NCI-H82 treated with DMSO at 0.1 percent for 48 hours (cell line): Measurements from ENCODE around the gene CNST.
"Not testable (repeated sequence)": the region's sequence is repeated elsewhere in the genome, so short reads cannot be mapped to it uniquely, and the experiment has no call there.

Source experiments
- DNase-seq: peaks from one replicate; lab custom pipeline; 2025; ENCODE audit not compliant: unreplicated experiment; lab: John Stamatoyannopoulos, UW

Gene CNST

DNA sequence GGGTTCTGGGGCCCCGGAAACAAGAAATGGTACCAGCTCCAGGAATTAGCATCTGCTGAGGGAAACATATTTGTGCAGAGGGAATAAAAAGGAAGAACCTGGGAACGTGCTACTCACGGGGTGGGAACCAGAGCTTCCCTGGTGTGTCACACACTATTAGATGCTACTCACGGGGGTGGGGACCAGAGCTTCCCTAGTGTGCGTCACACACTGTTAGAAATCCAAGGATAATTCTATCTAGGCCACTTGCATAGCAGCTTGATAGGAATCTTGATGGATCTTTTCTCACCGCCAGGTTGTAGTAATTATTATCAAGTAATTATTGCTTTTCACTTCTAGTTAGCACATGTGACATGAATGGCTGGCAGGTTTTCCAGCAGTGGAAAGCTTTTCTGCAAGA, 103.4 kb downstream of the CNST start:
- no peak for DNase-seq

DNA sequence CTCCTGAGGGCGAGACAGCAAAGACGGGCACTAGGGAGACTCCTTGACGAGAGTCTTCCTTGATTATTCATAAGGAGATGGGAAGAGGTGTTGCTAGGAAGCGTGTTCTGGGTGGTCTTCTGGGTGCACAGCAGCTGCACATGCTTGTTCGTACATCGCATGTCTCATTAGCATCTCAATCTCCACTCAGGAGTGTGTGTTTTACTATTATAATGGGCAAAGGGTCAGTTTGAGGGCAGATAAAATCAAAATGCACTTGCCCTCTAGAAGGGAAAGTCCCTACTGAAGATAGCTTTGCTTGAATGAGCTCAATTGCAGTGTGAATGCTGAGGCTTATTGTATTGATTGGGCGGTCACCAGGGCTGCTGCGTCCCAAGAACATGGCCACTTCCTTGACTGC, 107.8 kb downstream of the CNST start:
- no peak for DNase-seq

DNA sequence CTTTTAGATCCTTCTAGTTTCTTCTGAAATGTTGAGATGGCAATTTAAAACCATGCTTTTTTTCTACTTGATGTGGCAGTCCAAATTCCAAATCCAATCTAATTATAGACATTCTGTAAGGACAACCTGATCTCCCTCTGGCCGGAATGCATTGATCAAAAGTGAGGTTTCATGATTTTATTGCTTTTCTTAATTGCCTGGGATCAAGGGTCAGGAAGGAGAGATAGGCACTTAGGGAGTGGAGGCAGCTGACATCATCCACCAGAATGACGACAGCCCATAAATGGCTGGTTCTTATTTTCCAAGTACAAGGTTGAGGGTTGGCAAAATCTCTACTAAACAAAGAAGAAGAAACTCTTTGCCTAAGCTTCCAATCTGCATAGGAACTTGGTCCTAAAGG, 111.6 kb downstream of the CNST start:
- DNase-seq: no peak

DNA sequence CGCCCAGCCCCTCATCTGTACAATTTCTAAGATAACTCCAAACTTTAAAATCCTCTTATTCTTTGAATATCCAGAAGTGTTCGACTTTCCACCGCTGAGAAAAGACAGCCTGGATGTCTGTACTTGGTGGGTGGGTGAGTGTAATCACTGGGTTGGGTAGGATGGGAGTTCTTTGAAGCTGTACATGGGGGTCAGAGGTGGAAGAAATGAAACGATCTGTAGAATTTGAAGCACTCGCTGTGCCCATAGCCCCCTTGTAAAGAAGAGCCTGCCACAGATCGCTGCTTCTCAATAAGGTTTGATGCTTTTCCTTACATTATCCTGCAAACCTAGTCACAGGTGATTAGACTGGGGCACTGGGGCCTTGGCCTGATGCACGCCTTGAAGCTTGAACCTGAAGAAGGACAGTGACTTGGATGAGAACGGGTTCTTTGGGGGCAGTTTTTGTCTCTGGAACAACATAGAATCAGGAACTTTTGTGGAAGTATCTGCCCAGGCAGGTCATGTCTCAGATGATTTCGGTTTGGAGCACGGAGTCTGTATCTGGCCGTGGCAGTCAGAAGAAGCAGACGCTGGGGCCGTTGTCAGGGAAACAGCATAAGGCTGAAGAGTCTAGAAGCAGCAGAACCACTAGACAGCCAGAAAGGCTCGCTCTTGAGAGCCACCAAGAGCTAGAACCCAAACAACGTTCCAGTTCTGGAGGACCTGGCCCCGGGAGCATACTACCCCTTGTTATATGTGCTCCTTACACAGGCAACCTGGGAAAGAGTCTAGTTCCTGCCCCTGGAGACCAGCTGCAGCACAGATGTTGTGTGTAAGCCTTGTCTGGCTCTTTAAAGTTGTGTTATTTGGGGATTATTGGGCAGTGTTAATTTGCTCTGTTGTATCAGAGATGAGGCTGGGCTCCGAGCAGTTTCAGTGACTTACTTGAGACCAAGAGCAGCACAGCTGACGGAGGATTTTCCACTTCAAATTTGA, 112.8 kb downstream of the CNST start:
- DNase-seq: no peak

DNA sequence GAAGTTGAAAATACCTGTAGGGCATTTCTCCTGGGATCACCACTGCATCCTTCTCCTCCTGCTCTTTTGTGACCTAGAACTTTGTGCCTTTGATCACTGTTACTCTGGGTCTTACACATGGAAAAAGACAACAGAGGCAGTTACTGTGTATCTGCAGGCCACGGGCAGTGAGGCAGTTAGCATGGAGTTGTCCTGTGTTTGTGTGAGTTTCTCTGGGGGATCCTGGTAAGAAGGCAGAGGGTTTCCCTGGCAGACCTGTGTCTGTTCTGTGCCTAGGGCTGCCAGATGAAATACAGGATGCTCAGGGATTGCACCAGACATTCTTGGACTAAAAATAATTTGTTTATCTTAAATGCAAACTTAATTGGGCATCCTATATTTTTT, 113.5 kb downstream of the CNST start:
- no peak for DNase-seq

DNA sequence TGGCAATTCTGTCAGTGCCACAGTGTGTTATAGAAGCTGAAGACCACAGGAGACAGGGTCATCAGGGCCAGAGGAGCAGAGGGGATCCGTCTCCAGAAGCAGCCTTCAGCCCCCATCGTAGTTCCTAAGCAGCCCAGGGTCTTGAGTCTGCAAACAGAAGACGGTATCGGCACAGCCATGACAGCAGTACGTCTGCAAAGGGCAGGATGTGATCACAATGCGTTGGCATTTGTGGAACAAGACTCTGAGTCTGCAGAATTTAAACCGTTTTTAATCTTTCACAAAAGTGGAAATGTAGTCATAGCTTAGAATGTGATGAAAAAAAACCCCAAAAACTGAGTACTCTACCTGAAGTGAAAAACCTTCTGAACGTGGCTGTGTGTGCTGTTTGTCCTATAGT, 113.9 kb downstream of the CNST start:
- no peak for DNase-seq

DNA sequence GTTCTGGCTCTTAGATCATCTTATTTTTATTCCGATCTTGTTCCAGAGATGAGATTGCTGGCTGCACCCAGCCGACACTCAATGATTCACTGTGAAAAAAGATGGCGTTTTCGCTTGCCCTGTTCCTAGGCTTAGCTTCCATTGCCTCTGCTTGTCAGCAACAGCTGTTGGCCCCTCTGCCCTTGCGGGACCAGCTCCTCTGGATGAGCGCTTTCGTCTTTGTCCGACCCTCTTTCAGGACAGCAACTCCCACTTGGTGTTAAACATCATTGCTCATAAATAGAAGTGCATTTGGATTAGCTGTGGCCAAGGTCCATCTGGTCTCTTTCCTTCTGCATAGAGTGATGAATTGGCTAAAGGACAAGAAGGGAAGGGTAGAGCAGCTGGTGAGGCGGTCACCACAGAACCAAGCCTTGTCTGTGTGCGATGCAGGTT, 114.5 kb downstream of the CNST start:
- peak; percentile 80 for DNase-seq

DNA sequence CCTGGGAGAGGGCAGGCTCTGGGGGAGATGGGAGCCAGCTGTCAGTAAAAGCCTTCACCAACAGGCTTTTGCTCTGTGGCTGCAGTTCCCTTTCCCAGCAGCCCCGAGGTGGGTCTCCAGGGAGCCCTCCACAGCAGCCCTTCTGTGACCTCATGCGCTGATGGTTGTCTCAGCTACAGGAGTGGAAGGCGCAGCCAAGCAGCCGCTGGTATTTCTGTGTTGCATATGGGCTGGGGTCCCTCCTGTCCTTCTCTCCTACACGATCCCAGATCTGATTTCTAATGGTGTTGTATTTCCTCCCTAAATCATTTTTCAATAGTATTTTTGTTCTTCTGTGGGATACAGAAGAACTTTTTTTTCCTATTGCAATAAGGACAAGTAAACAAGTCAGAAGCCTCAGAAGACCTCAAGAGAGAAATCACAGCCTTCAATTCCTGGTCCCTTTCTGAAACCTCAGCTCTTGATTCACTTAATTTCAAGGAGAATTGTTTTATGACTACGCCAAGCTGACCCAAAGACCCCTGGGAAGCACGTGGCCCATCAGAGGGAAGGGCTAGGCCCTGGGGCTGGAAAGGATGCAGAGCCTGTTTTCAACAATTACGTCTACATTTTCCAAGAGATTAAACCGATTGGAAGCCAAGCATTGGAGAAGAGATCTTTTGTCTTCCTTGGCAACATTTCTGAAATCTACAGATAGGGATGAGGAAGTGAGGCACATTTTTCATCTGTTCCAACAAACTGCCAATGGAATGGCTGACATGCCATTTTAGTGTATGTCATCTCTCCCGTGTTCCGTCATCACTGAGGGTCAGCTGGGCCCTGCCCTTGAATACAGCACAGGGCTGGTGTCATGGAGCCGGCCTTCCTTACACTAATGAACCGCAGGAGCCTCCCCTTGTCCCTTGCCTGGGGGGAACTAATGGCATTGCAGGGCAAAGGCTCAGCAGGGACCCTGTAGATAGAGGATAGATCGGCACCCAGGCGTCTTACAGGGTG, 115.9 kb downstream of the CNST start:
- peak; percentile 38 for DNase-seq

DNA sequence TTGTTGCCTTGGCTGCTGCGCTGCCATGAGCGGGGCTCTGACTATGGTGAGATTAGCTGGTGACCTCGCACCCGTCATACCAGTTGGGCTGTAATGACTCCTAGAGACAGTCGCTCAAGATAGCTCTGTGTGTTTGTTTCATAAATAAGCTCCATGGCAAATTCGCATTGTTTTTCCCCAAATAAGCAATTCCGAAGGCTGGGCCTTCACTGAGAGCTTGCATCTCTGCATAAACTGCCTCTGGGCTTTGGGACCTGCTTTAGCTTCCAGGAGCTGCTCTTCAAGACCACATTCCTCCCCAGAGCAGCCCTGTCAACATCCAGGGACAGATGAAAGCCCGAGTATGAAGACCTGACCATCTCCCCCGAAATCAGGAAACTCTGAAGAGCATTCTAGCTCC, 117.3 kb downstream of the CNST start:
- no peak for DNase-seq

DNA sequence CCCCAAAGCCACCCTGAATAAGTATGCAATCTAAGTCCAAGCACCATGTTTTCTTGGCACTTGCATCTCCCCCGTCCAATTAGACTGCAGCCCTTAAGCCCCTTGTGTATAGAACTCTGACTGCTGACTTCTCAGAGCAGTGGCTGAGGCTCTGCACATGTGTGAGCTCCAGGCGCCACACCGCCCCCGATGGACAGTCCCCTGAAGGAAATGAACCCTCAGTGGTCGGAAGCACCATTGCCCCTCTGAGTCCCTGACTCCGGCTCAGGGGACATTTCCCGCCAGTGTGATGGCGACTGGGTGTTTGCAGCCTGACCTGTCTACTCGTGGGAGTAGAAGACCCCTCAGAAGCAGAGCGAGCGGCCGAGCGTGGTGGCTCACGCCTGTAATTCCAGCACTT, 120.7 kb downstream of the CNST start:
- DNase-seq: no peak

DNA sequence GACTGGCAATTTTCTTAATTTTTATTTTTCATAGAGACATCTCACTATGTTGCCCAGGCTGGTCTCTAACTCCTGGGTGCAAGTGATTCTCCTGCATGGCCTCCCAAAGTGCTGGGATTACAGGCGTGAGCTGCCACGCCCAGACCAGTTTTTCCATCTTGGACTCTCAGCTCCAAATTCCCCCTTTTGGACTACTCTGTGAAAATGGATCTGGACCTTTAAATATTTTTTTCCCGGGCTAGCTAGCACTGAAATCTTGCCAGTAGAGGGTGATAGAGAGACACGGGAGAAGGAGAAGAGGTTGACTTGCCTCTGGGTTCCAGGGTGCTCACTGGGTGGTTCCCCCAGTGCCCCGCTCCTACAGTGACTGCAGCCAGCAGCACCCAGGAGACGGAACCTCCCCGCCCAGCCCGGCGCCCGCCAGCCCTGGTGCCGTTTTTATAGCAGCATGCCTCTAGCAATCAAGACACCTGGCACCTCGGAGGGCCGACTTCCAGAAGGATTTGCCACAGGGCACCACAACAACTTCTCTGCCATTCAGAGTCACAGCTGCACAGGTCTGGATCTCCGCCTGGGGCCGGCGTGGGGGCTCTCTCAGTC, 123.3 kb downstream of the CNST start:
- DNase-seq: peak; percentile 72

DNA sequence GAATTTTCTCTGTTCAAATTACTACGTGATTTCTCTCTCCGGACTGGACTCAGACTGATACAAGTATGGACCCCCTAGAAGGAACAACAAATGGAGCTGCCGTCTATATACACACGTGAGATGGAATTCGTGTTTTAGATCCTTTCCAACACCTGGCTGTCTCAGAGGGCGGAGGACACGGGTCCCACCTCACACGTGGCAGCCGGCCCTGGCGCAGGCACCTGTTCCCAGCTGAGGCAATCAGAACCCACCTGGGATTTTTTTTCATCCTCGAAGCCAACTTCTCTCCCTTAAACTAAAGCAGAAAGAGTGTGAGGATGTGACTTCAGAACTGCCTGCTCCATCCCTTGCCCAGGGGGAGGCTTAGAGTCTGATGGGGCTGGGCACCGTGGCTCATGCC, 123.8 kb downstream of the CNST start:
- DNase-seq: no peak

DNA sequence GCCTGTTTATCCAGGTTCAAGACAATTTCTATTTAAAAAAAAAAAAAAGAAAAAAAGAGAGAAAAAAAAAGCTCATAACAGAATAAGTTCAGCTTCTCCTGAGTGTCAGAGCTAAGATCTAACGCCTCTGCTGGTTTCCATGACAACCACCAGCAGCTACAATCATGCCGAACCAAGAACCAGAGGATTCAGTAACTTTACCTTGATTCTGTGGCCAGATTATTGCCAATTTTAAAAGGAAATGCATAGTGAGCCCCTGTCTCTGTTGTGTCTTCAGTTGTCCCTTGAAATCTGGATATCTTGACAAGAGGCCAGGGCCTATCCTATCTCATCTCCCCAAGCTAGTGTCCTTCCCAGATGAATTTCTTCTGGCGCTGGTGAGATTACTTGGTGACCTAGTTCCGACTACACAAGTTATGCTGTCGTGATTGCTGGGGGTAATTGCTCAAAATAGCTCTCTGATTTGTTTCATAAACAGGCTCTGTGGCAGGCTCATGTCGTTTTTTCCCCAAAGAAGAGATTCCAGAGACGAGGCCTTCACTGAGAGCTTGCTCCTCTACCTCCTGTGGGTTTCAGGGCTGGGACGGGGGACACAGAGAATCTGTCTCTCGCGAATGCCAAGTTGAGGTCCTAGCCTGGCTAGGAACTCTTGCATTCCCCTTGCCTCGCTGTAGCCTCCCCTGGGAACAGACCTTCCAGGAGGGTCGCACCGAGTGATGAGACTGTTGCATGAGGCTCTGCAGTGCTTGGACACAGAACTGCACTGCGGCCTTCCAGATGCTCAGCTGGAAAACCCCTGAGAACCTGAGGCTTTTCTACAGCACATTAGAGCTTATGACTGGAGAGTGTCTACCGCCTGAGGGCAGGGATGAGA, 125.6 kb downstream of the CNST start:
- no peak for DNase-seq

DNA sequence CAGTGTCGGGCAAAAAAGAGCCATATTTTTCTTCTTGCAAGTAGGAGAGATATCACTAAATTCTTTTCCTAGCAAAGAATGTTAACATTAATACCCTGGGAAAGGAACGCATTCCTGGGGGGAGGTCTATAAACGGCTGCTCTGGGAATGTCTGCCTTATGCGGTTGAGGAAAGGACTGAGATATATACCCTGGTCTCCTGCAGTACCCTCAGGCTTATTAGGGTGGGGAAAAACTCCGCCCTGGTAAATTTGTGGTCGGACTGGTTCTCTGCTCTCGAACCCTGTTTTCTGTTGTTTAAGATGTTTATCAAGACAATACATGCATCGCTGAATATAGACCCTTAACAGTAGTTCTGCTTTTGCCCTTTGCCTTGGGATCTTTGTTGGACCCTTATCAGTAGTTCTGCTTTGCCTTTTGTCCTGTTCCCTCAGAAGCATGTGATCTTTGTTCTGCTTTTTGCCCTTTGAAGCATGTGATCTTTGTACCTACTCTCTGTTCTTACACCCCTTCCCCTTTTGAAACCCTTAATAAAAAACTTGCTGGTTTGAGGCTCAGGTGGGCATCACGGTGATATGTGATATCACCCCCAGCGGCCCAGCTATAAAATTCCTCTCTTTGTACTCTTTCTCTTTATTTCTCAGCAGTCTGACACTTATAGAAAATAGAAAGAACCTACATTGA, 128.1 kb downstream of the CNST start:
- DNase-seq: not testable (repeated sequence)

DNA sequence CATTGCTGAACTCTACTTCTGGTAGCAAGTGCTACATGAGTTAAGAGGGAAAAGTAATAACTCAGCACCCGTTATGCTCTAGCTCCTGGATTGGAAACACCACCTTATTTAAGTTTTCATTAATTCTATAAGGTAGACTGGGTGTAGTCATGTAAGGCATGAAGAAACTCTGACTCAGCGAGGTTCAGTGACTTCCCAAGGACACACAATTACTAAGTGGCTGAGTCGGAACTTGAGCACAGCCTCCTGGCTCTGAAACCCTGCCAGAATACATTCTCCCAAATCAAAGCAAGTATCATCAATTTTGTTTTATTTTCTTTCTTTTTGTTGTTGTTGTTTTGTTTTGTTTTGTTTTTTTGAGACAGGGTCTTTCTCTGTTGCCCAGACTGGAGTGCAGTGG, 128.9 kb downstream of the CNST start:
- DNase-seq: no peak

DNA sequence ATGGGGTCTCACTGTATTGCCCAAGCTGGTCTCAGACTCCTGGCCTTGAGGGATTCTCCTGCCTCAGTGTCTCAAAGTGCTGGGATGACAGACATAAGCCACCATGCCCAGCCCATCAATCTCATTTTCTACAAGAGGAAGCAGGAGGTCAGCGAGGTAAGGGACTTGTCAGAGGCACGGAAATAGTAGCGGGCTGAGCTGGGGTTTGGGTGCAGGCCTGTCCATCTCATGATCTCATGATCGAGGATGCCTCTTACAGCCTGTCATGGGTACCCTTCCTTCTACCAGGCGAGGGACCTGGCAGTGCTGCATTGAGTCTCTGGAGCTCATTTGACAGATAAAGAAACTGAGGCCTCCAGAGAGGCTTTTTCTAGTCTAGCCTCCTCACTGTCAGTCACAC, 129.4 kb downstream of the CNST start:
- DNase-seq: no peak

DNA sequence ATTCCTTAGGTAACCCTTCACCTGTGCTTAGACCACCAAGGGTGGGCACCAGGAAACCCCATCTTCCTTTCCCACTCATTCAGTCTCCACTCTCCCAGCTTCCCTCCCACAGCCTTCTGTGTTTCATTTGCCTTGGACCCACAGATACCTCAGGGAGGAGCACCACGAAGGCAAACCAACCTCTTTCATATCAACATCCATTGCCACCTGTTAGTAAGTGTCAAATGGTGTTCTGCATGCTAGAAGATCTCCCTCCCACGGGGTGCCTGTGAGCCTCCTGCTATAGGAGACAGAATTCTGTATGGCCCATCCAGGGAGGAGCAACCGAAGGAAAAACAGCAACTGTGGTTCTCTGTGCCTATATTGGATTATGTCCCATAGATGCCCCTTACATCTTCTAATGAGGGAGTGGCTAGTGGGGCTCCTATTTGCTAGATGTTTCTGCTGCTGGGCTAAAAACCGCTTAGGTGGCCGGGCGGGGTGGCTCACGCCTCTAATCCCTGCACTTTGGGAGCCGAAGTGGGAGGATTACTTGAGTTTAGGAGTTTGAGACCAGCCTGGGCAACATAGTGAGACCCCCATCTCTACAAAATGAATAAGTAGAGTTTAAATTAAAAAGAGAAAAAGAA, 132.3 kb downstream of the CNST start:
- peak; percentile 48 for DNase-seq

DNA sequence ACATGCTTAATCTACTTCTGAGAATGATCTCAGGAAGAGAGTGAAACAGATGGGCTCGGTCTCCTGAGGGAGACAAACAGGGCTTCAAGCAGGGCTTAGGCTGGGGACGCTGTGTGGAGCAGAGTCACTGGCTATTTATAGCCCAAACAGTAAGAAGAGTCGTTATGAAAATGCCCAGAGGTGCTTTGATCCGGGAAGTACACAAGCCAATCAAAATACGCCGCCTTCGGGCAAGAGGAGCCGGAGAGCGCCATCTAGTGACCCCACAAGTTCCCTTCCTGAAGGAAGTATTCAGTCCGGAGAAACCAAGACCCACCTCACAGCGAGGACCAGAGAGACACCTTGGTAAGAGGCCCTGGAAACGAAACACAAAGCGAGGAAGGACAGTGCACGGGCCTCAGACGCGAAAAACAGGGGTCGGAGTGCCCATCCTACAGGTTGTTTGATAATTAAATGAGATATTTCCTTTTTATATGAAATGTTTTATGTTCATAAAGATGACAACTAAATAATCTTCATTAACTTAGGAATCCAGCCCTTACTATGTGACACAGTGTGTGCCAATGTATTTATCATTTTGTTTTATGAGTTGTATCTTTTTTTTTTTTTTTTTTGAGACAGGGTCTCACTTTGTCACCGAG, 133.0 kb downstream of the CNST start:
- DNase-seq: peak; percentile 86

DNA sequence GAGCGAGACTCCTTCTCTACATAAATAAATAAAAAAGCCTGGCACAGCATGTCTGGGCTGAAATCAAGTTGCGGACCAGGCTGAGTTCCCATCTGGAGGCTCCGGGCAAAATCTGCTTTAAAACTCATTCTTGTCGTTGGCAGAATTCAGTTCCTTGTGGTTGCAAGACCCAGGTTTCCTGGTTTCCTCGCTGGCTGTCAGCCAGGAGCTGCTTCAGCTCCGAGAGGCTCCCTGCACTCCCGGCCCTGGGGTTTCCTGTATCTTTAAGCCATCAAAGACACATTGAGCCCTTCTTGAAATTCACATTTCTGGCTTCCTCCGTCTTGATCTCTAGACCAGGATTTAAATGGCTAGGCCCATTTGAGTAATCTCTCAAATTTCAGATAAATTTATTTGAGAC, 137.3 kb downstream of the CNST start:
- no peak for DNase-seq
